ENCODE measurements around the gene ZDHHC7.

Gene ZDHHC7

GRCh38 chr16:85047867-85048455 is 36.6 kb upstream of the ZDHHC7 start:
- TF ChIP-seq CTCF (IDR thresholded peaks at IDR 0.05; ENCODE audit: low read depth, low read length) = no peak
- DNase-seq (ENCODE audit: low read depth in 2 of 2) = no peak
- H3K4me3 ChIP-seq (replicated peaks in 1 of 2; ENCODE audit: low read depth in 2 of 2, low read length in 2 of 2) = no peak overlapping the region

GRCh38 chr16:85046931-85047866 is 35.9 kb upstream of the ZDHHC7 start:
- no peak overlapping the region for H3K4me3 ChIP-seq (replicated peaks in 1 of 2; ENCODE audit: low read depth in 2 of 2, low read length in 2 of 2)
- TF ChIP-seq CTCF (IDR thresholded peaks at IDR 0.05; ENCODE audit: low read depth, low read length) = no peak
- peak in 1 of 2 donors; percentile 44 for DNase-seq (ENCODE audit: low read depth in 2 of 2)

- TF ChIP-seq CTCF (IDR thresholded peaks at IDR 0.05; ENCODE audit: low read depth, low read length) = no peak
- no peak for DNase-seq (ENCODE audit: low read depth in 2 of 2)
- no peak overlapping the region for H3K4me3 ChIP-seq (replicated peaks in 1 of 2; ENCODE audit: low read depth in 2 of 2, low read length in 2 of 2)
Observed at GRCh38 chr16:85046472-85046916, 35.2 kb upstream of the ZDHHC7 start.

GRCh38 chr16:85045641-85046471 is 34.5 kb upstream of the ZDHHC7 start:
- no peak overlapping the region for H3K4me3 ChIP-seq (replicated peaks in 1 of 2; ENCODE audit: low read depth in 2 of 2, low read length in 2 of 2)
- no peak for TF ChIP-seq CTCF (IDR thresholded peaks at IDR 0.05; ENCODE audit: low read depth, low read length)
- DNase-seq (ENCODE audit: low read depth in 2 of 2) = no peak

GRCh38 chr16:85045077-85045476 is 33.7 kb upstream of the ZDHHC7 start:
- DNase-seq (ENCODE audit: low read depth in 2 of 2) = no peak
- H3K4me3 ChIP-seq (replicated peaks in 1 of 2; ENCODE audit: low read depth in 2 of 2, low read length in 2 of 2) = no peak overlapping the region
- no peak for TF ChIP-seq CTCF (IDR thresholded peaks at IDR 0.05; ENCODE audit: low read depth, low read length)

- no peak for DNase-seq (ENCODE audit: low read depth in 2 of 2)
- no peak for TF ChIP-seq CTCF (IDR thresholded peaks at IDR 0.05; ENCODE audit: low read depth, low read length)
- H3K4me3 ChIP-seq (replicated peaks in 1 of 2; ENCODE audit: low read depth in 2 of 2, low read length in 2 of 2) = no peak overlapping the region
Observed at GRCh38 chr16:85042606-85043005, 31.3 kb upstream of the ZDHHC7 start.

Measured in cardiac fibroblast (primary cell).